Measurements from ENCODE around the gene MFN2.
"Not testable (repeated sequence)": the region's sequence is repeated elsewhere in the genome, so short reads cannot be mapped to it uniquely, and the experiment has no call there.

Gene MFN2

GRCh38 chr1:11998636-11999035 is 18.4 kb downstream of the MFN2 start:
- DNase-seq (ENCODE audit: low spot score), result no peak

- no peak for DNase-seq (ENCODE audit: low spot score)
Measured at GRCh38 chr1:11999236-11999635, 19.0 kb downstream of the MFN2 start.

DNA sequence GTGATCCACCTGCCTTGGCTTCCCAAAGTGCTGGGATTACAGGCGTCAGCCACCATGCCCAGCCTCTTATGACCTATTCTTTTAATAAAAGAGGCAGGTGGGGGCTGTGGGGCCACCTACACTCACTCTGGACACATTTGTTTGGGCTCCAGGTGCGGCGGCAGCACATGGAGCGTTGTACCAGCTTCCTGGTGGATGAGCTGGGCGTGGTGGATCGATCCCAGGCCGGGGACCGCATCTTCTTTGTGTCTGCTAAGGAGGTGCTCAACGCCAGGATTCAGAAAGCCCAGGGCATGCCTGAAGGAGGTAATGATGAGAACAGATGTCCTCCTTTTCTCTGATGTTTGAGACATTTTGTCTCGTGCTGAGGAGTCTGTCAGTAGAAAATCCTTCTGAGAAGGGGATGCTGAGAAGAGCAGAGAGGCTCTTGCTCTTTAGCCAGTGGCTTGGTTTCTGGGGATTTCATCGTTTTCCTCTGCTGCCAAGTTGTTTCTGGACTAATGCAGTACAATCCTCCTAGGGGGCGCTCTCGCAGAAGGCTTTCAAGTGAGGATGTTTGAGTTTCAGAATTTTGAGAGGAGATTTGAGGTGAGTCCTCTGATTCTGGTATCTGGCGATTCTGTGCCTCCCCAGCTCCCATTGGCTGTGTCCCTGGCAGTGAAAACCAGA is 21.1 kb downstream of the MFN2 start:
- peak; percentile 45 for DNase-seq (ENCODE audit: low spot score)

DNA sequence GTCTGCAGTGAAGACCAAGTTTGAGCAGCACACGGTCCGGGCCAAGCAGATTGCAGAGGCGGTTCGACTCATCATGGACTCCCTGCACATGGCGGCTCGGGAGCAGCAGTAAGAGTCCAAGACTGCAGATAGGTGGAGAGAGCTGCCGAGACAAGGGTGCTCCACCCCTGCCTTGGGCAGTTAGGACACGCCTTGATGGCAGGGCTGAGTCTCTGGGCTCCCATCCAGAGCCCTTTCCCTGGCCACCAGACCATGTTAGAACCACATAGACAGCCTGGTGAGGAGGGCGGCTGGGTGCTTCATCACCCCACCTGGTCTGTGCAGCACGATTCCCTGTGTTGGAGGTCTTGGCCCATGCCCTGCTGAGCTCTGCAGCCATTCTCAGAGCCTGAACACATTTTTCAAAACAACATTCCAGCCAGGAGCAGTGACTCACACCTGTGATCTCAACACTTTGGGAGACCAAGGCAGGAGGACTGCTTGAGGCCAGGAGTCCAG is 21.8 kb downstream of the MFN2 start:
- DNase-seq (ENCODE audit: low spot score), result no peak

DNA sequence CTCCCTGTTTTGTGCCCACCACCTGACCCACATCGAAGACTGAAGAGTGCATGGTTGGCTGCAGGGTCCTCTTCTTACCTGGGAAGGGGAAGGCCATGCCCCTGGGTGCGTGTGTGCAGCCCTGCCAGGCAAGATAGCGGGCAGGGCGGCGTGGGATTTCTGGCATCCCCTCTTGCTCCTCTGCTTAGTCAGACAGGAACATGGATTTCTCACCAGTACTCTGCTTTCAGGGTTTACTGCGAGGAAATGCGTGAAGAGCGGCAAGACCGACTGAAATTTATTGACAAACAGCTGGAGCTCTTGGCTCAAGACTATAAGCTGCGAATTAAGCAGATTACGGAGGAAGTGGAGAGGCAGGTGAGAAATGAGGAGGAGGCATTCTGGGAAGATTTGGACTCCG is 23.5 kb downstream of the MFN2 start:
- DNase-seq (ENCODE audit: low spot score), result peak; percentile 57

- peak; percentile 58 for DNase-seq (ENCODE audit: low spot score)
Measured at GRCh38 chr1:12005488-12006166, 25.4 kb downstream of the MFN2 start.

DNA sequence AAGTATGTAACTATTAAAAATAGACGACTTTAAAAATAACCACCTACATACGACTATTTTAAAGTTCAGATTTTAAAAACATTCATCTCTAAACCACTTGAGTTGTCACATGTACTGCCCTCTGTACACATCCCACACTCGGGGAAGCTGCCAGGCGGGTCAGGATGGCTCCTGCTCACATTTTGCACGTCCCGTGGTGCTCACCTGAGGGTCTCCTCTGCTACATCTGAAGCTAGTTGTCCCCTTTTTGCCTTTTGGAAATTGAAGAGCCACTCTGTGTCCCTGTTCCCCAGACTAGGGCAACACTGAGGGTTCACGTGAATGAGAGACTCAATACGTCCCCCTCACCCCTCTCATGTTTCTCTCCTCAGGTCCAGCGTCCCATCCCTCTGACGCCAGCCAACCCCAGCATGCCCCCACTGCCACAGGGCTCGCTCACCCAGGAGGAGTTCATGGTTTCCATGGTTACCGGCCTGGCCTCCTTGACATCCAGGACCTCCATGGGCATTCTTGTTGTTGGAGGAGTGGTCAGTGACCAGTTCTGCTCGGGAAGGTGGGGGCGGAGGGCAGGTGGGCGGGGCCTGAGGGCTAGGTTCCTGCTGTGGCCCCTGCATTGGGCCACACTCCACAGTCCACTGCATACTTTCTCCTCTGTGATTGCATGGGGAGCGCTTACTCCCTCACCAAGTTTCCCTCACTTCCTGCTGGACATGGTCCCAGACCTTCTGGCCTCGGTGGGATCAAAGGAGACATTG is 26.1 kb downstream of the MFN2 start:
- DNase-seq (ENCODE audit: low spot score), result no peak

DNA sequence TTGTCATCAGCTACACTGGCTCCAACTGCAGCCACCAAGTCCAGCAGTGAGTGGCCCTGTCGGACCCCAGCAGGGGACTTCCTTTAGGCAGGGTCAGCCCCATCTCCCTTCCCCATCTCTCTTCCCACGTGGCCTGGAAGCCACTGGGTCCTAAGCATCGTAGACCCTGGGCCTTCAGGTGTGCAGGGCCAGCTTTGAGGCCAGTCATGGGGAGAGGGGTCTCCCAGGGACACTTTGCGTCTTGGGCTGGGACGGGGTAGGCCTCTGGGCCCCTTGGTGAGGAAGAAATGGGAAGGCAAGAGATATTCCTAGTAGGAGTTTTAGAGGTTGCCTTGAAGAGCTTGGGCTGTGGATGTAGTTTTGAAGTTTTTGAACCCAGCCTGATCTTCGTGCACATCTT is 27.0 kb downstream of the MFN2 start:
- no peak for DNase-seq (ENCODE audit: low spot score)

- not testable (repeated sequence) for DNase-seq (ENCODE audit: low spot score)
Measured at GRCh38 chr1:12008355-12008754, 28.1 kb downstream of the MFN2 start.

DNA sequence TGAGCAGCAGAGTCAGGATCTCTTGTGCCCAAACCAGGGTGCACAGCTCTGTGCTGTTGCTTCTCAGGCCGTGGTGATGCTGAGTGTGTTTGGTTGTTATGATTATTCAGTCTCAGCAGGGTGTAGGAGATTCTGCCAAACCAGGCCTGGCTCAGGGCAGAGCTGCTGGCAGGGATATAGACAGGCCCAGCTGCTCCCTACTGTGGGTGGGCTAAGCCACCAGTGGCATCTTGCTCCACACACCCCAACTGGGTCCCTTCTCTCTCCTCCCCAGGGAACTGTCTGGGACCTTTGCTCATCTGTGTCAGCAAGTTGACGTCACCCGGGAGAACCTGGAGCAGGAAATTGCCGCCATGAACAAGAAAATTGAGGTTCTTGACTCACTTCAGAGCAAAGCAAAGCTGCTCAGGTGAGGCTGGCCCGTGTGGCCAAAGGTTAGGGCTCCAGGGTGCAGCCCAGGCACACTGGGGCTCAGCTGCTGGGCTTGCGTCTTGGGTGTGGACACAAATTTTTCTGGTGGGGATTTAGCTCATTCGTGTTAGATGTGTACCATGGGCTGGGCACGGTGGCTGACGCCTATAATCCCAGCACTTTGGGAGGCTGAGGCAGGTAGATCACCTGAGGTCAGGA is 29.2 kb downstream of the MFN2 start:
- DNase-seq (ENCODE audit: low spot score), result no peak

- no peak for DNase-seq (ENCODE audit: low spot score)
Measured at GRCh38 chr1:12010746-12011570, 30.7 kb downstream of the MFN2 start.

DNA sequence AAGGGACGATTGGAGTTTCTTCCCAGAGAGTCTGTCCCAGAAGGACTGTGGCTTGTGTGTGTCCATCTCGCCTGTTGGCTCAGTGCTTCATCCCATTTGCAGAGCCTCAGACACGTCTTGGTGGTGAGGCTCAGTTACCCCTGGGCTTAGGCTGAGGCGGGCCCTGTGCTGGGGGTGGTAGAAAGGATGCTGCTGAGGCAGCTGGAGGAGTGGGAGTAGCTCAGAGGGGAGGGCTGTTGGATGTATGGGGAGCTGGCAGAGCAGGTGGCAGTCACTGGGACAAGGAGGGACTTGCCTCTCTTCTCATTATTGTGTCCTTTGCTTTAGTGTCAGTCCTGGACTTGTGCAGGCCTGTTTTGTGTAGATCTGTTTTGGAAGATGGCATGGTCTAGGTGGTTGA is 31.8 kb downstream of the MFN2 start:
- DNase-seq (ENCODE audit: low spot score), result no peak

DNA sequence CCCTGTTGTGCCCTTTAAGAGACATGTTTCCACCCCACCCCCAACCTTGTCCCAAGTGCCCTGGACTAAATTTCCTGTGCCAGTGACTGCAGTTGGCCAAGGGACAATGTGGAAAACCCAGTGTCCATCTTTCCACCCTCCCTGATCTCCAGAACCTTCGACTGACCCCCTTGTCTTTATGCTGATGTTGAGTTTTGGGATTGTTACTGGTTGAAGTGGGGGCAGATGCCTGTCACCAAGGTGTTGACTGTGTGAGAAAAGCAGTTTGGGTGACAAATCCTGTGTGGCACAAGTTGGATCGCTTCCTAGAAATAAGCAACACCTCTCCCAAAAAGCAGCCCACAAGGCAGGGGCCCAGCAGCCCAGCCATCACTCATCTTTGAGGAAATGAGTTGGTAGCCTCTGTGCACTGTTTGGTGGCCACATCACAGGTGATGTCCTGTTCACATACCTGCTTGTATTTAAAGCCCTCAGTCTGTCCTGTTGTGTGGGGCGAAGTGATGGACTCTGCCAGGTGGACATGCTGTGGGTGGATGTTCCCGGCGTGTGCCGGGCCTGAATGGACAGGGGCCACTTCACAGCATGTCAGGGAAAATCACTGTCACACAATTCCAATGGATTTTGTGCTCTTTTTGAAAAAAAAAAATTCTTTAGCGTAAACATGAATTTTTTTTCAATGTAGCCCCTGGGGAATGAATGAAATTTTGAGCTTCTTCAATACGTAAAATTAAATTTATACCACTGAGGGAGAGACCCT is 32.5 kb downstream of the MFN2 start:
- DNase-seq (ENCODE audit: low spot score), result no peak

GRCh38 chr1:12014141-12014991 is 34.1 kb downstream of the MFN2 start:
- no peak for DNase-seq (ENCODE audit: low spot score)

- no peak for DNase-seq (ENCODE audit: low spot score)
Measured at GRCh38 chr1:12015001-12015491, 34.8 kb downstream of the MFN2 start.

DNA sequence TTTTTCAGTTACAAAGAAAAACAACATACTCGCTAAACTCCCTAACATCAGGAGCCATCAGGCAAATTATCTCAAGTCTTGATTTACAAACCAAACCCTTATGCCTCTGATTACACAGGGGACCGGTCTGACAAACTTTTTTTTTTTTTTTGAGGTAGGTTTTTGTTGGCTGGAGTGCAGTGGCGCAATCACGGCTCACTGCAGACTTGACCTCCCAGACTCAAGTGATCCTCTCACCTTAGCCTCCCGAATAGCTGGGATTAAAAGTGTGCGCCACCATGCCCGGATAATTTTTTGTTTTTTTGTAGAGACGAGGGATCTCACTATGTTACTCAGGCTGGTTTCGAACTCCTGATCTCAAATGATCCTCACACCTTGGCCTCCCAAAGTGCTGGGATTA is 35.3 kb downstream of the MFN2 start:
- no peak for DNase-seq (ENCODE audit: low spot score)

DNA sequence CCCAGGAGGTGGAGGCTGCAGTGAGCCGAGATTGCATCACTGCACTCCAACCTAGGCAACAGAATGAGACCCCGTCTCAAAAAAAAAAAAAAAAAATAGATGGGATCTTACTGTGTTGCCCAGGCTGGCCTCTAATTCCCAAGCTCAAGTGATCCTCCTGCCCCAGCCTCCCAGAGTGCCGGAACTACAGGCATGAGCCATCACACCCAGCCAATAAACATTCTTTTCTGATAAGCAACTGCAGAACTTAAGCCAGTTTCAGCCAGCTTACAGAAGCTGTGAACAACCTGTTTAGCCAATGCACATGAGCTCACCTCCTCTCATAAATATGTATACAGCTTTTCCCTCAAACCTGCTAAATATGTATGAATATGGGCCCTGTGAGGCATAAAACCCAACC is 35.9 kb downstream of the MFN2 start:
- no peak for DNase-seq (ENCODE audit: low spot score)

DNA sequence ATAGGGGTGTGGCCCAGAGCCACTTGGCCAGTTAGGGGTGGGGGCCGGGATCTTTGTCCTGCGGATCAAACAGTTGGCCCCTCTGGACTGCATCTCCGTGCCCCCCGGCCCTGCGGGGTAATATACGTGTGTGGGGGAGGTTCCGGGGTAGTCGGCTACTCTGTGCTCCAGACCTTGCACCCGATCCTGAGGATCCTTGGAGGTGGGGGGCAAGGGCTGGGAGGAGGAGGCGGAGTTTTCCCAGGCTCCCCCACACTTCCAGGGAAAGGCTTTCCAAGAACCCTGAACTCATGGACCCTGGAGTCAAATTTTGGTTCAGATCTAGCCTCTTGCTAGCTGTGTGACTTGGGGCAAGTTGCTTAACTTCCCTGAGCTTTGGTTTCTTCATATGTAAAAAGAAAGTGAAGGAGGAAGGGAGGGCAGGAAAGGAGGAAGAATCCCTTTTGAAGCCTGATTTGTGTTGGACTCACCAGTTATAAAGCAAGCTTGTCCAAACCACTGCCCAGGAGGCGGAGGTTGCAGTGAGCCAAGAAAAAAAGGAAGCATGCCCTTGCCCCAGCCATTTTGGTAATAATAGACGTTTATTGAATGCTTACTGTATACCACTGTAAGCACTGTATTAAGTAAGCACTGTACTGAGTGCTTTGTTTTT is 39.7 kb downstream of the MFN2 start:
- DNase-seq (ENCODE audit: low spot score), result no peak

- no peak for DNase-seq (ENCODE audit: low spot score)
Measured at GRCh38 chr1:12021616-12022015, 41.4 kb downstream of the MFN2 start.
